Neuronal stem cell (in vitro differentiated cells): Measurements from ENCODE around the gene CD164.

Experiments
- DNase-seq: peaks from one replicate; pipeline ENCODE4 v3.0.0-alpha.2; 2013; ENCODE audit warnings: low spot score
- H2AFZ ChIP-seq: one replicate; pipeline ENCODE4 v1.6.1; 2013; ENCODE audit warnings: mild to moderate bottlenecking, low read length, inconsistent platforms
- H2AK5ac ChIP-seq: 2 replicates; pipeline ENCODE4 v1.6.1; 2013; ENCODE audit warnings: low read depth, mild to moderate bottlenecking, inconsistent platforms, low read length, moderate library complexity, mixed read lengths
- H2BK120ac ChIP-seq: 2 replicates; pipeline ENCODE4 v1.6.1; 2013; ENCODE audit warnings: low read depth, mild to moderate bottlenecking, inconsistent platforms, low read length, moderate library complexity, mixed read lengths
- H2BK12ac ChIP-seq: one replicate; pipeline ENCODE4 v1.6.1; 2013; ENCODE audit warnings: low read length, inconsistent platforms
- H2BK15ac ChIP-seq: 2 replicates; pipeline ENCODE4 v1.6.1; 2013; ENCODE audit warnings: mild to moderate bottlenecking, low read length, inconsistent platforms, mixed read lengths
- H2BK5ac ChIP-seq: one replicate; pipeline ENCODE4 v1.6.1; 2013; ENCODE audit warnings: inconsistent platforms, mild to moderate bottlenecking, low read length, moderate library complexity
- H3K14ac ChIP-seq: one replicate; pipeline ENCODE4 v1.6.1; 2013; ENCODE audit warnings: low read length, inconsistent platforms
- H3K18ac ChIP-seq: 2 replicates; pipeline ENCODE4 v1.6.1; 2013; ENCODE audit warnings: low read length, inconsistent platforms
- H3K23ac ChIP-seq: 2 replicates; pipeline ENCODE4 v1.6.1; 2013; ENCODE audit warnings: low read depth, mild to moderate bottlenecking, mixed read lengths, low read length, inconsistent platforms; ENCODE audit not compliant: poor library complexity
- H3K27ac ChIP-seq: replicated peaks from 3 replicates; pipeline ENCODE4 v1.5.1; 2013; ENCODE audit warnings: low read length, inconsistent platforms
- H3K27me3 ChIP-seq, 3 experiments: 2 replicates each; pipeline ENCODE4 v1.6.1; 2013; ENCODE audit warnings: low read length in 3 of 3, mild to moderate bottlenecking in 2 of 3, inconsistent platforms in 1 of 3, low read depth in 1 of 3, mixed read lengths in 1 of 3, moderate library complexity in 1 of 3; ENCODE audit not compliant: control insufficient read depth in 3 of 3, insufficient read depth in 3 of 3
- H3K36me3 ChIP-seq, 2 donors: replicated peaks in 1 of 2; 2 replicates each; pipeline ENCODE4 v1.6.1; 2013; ENCODE audit warnings: low read length in 2 of 2; ENCODE audit not compliant: control insufficient read depth in 2 of 2, insufficient read depth in 2 of 2
- H3K4ac ChIP-seq: 2 replicates; pipeline ENCODE4 v1.6.1; 2013; ENCODE audit warnings: inconsistent platforms, mild to moderate bottlenecking, low read length, moderate library complexity
- H3K4me1 ChIP-seq, 2 donors: 1 replicate in 1 of 2; 2 replicates in 1 of 2; pipeline ENCODE4 v1.6.1; 2013; ENCODE audit warnings: low read length in 2 of 2, low read depth in 1 of 2; ENCODE audit not compliant: control insufficient read depth in 2 of 2, insufficient read depth in 1 of 2
- H3K4me2 ChIP-seq: one replicate; pipeline ENCODE4 v1.6.1; 2013; ENCODE audit warnings: mild to moderate bottlenecking, low read length, inconsistent platforms; ENCODE audit not compliant: insufficient read depth, poor library complexity, severe bottlenecking
- H3K4me3 ChIP-seq, 2 donors: 2 replicates each; pipeline ENCODE4 v1.5.1; 2013; ENCODE audit warnings: low read length in 2 of 2, mild to moderate bottlenecking in 2 of 2, inconsistent platforms in 1 of 2, moderate library complexity in 1 of 2
- H3K79me1 ChIP-seq: one replicate; pipeline ENCODE4 v1.6.1; 2013; ENCODE audit warnings: low read depth, mild to moderate bottlenecking, inconsistent platforms, low read length, moderate library complexity
- H3K9ac ChIP-seq: one replicate; pipeline ENCODE4 v1.6.1; 2013; ENCODE audit warnings: mild to moderate bottlenecking, low read depth, low read length, inconsistent platforms; ENCODE audit not compliant: poor library complexity
- H3K9me3 ChIP-seq, 2 donors: replicated peaks in 1 of 2; 2 replicates each; pipeline versions ENCODE3 to v1.6.1; 2013; ENCODE audit warnings: low read length in 2 of 2, mild to moderate bottlenecking in 2 of 2, inconsistent platforms in 1 of 2, low read depth in 1 of 2, mixed read lengths in 1 of 2, moderate library complexity in 1 of 2; ENCODE audit not compliant: control insufficient read depth in 2 of 2, insufficient read depth in 1 of 2
- H4K8ac ChIP-seq: one replicate; pipeline ENCODE4 v1.6.1; 2013; ENCODE audit warnings: low read depth, mild to moderate bottlenecking, inconsistent platforms, low read length, moderate library complexity
- H4K91ac ChIP-seq: one replicate; pipeline ENCODE4 v1.6.1; 2013; ENCODE audit warnings: low read length, low read depth, mild to moderate bottlenecking, inconsistent platforms; ENCODE audit not compliant: poor library complexity
- whole genome bisulfite sequencing, 2 donors: extraction: QIAGEN DNeasy Blood & Tissue Kit; methylation state at CpG; one replicate each; pipeline ENCODE4 v1.1.7; 2013; ENCODE audit warnings: missing lambda C conversion rate in 2 of 2, mixed read lengths in 1 of 2; ENCODE audit not compliant: insufficient read length in 2 of 2, insufficient replicate concordance in 1 of 2; ENCODE audit errors: extremely low coverage in 2 of 2; 5-methylcytosine and 5-hydroxymethylcytosine counted together

CD164 gene

GRCh38 chr6:109406196-109406595 lies 23.9 kb upstream of the CD164 start:
- Histone ChIP-seq H3K27me3 (no peaks in the 10 kb centered on the region), H2BK120ac (no peak overlapping the region), H3K4me1 (peaks cover 0 to 5% of the 10 kb centered on the region in 2 donors), H3K4me2 (no peak overlapping the region), H3K79me1 (no peaks in the 10 kb centered on the region), H2BK15ac (no peak overlapping the region), H3K14ac (no peak overlapping the region), H3K4me3 (no peak overlapping the region), H3K36me3 (no peaks in the 10 kb centered on the region), H2BK12ac (no peak overlapping the region), H3K23ac (no peak overlapping the region), H3K9me3 (no peaks in the 10 kb centered on the region), H3K4ac (no peak overlapping the region), H3K27ac (no peak overlapping the region), H2AK5ac (no peak overlapping the region), H2BK5ac (no peak overlapping the region), H3K18ac (no peak overlapping the region), H3K9ac (no peak overlapping the region), H2AFZ (no peak overlapping the region), H4K91ac (no peak overlapping the region), H4K8ac (no peak overlapping the region)
- no peak for DNase-seq
- no CpG with 5 or more reads among the region's 4 CpGs for WGBS, 2 donors

- Histone ChIP-seq H4K8ac (no peak overlapping the region), H3K79me1 (no peaks in the 10 kb centered on the region), H2AFZ (no peak overlapping the region), H3K27ac (no peak overlapping the region), H3K9me3 (no peaks in the 10 kb centered on the region), H2BK12ac (no peak overlapping the region), H3K27me3 (no peaks in the 10 kb centered on the region), H3K23ac (no peak overlapping the region), H4K91ac (no peak overlapping the region), H3K9ac (no peak overlapping the region), H3K18ac (no peak overlapping the region), H2BK15ac (no peak overlapping the region), H3K4me3 (no peak overlapping the region), H3K4ac (no peak overlapping the region), H3K4me1 (no peaks in the 10 kb centered on the region), H2BK5ac (no peak overlapping the region), H2AK5ac (no peak overlapping the region), H3K4me2 (no peak overlapping the region), H3K36me3 (no peaks in the 10 kb centered on the region), H3K14ac (no peak overlapping the region), H2BK120ac (no peak overlapping the region)
- WGBS, 2 donors = no CpG with 5 or more reads among the region's 4 CpGs
- DNase-seq = no peak
Observed at GRCh38 chr6:109397020-109397419, 14.8 kb upstream of the CD164 start.

- Histone ChIP-seq H2BK5ac (no peak overlapping the region), H3K14ac (no peak overlapping the region), H3K9me3 (no peaks in the 10 kb centered on the region), H3K79me1 (no peaks in the 10 kb centered on the region), H3K4me2 (no peak overlapping the region), H2AK5ac (no peak overlapping the region), H2AFZ (no peak overlapping the region), H3K18ac (no peak overlapping the region), H4K8ac (no peak overlapping the region), H3K4me3 (no peak overlapping the region), H3K36me3 (no peaks in the 10 kb centered on the region), H3K4me1 (no peaks in the 10 kb centered on the region), H3K27me3 (no peaks in the 10 kb centered on the region), H2BK120ac (no peak overlapping the region), H4K91ac (no peak overlapping the region), H3K9ac (no peak overlapping the region), H2BK15ac (no peak overlapping the region), H2BK12ac (no peak overlapping the region), H3K27ac (no peak overlapping the region), H3K4ac (no peak overlapping the region), H3K23ac (no peak overlapping the region)
- DNase-seq = no peak
- no CpG with 5 or more reads among the region's 12 CpGs for WGBS, 2 donors
Observed at GRCh38 chr6:109396046-109396718, 13.9 kb upstream of the CD164 start.

- H2BK15ac ChIP-seq = no peak overlapping the region
- no peak overlapping the region for H2AK5ac ChIP-seq
- H3K23ac ChIP-seq = no peak overlapping the region
- no peak overlapping the region for H2BK120ac ChIP-seq
- no CpG with 5 or more reads among the region's 2 CpGs for WGBS, 2 donors
- no peak overlapping the region for H2AFZ ChIP-seq
- H3K4ac ChIP-seq = no peak overlapping the region
- H3K27me3 ChIP-seq = no peaks in the 10 kb centered on the region
- no peak overlapping the region for H4K91ac ChIP-seq
- H3K9me3 ChIP-seq = no peaks in the 10 kb centered on the region
- H3K4me3 ChIP-seq = no peak overlapping the region
- H3K36me3 ChIP-seq = no peaks in the 10 kb centered on the region
- no peak overlapping the region for H3K27ac ChIP-seq
- no peak overlapping the region for H2BK5ac ChIP-seq
- H3K4me2 ChIP-seq = no peak overlapping the region
- H3K18ac ChIP-seq = no peak overlapping the region
- H2BK12ac ChIP-seq = no peak overlapping the region
- no peaks in the 10 kb centered on the region for H3K4me1 ChIP-seq
- no peak overlapping the region for H3K14ac ChIP-seq
- DNase-seq = no peak
- H3K79me1 ChIP-seq = no peaks in the 10 kb centered on the region
- H3K9ac ChIP-seq = no peak overlapping the region
- no peak overlapping the region for H4K8ac ChIP-seq
Observed at GRCh38 chr6:109393886-109394281, 11.6 kb upstream of the CD164 start.
